SU-DHL-6 (cell line): ENCODE data around the gene CCDC110.

Experiments used
- EZH2phosphoT487 ChIP-seq: fragments of 200-600 bp; sonication (generic), shearing (Covaris generic); conservative IDR thresholded peaks from 2 replicates; pipeline ENCODE4 v1.6.1; 2018; ENCODE audit warnings: mild to moderate bottlenecking, antibody characterized with exemption, low read length, moderate library complexity, mixed read lengths
- TF ChIP-seq, protein P1 (sequence below): fragments of 200-600 bp; sonication (generic); IDR thresholded peaks from one replicate; pipeline ENCODE4 v1.5.1; 2017; ENCODE audit warnings: antibody characterized with exemption, mild to moderate bottlenecking, low read length, moderate library complexity; ENCODE audit not compliant: insufficient read depth, poor library complexity, severe bottlenecking

DNA sequence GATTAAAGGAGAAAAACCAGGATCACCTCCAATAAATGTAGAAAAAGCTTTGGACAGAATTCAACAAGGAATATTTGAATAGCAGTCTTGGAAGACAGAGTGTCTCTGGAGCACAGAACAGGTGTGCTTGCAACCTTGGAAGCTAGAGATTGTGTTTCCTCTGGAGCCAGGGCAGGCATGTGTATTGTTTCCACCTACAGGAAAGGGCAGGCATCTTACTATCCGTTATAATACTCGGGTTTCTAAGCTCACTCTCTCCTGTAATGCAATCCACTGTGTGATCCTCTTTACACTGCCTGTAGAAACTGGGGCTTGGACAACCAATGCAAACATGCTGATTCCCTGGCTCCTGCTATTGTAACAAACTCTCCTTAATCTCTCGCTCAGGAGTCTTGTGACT is 14.4 kb downstream of the CCDC110 start:
- TF ChIP-seq, protein P1, sequence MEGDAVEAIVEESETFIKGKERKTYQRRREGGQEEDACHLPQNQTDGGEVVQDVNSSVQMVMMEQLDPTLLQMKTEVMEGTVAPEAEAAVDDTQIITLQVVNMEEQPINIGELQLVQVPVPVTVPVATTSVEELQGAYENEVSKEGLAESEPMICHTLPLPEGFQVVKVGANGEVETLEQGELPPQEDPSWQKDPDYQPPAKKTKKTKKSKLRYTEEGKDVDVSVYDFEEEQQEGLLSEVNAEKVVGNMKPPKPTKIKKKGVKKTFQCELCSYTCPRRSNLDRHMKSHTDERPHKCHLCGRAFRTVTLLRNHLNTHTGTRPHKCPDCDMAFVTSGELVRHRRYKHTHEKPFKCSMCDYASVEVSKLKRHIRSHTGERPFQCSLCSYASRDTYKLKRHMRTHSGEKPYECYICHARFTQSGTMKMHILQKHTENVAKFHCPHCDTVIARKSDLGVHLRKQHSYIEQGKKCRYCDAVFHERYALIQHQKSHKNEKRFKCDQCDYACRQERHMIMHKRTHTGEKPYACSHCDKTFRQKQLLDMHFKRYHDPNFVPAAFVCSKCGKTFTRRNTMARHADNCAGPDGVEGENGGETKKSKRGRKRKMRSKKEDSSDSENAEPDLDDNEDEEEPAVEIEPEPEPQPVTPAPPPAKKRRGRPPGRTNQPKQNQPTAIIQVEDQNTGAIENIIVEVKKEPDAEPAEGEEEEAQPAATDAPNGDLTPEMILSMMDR, result no peak
- TF ChIP-seq EZH2phosphoT487, result no peak
